IPS-18c (cell line): ENCODE results near the gene LIN28B.

Experiments
- H3K4me3 ChIP-seq: 2 replicates; pipeline ENCODE4 v1.7.0; 2013; ENCODE audit warnings: low read depth, mild to moderate bottlenecking, low read length, moderate library complexity; ENCODE audit not compliant: insufficient read depth
- H3K9me3 ChIP-seq: one replicate; pipeline ENCODE4 v1.6.1; 2013; ENCODE audit warnings: mild to moderate bottlenecking, low read length, moderate library complexity; ENCODE audit not compliant: control insufficient read depth, insufficient read depth

LIN28B gene

DNA sequence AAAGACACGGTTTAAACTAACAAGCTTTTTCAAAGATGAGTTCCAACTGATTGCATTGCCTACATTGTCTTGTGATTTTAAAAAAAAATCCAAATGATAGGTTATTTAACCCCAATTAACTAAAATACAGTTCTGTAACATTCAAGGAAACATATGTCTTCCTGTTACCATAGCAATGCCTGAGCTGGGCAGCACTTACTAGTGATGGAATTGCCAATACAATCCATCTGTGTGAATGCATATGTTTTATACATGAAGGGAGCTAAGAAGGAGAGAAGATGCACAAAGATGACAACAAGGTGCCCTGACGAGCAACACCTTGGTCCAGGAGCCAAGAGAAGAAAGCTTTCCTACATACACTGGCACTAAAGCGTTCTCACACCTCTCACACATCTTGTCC is 154.2 kb downstream of the LIN28B start:
- no peaks in the 10 kb centered on the region for H3K9me3 ChIP-seq

DNA sequence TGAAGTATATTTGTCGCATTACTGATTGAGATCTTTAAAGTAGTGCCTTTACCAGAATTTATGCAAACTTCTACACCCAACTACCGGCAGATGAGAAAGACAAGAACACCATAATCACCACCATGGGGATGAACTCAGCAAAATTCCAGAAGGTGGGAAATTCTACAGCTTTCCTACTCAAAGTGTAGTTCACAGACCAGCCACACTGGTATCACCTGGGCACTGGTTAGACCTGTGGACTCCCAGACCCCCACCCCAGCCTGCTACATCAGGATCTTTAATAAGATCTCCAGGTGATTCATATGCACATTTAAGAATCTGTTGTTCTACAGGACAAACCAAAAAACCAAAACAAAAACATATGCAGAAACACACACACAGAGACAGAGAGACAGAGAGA is 155.0 kb downstream of the LIN28B start:
- no peak overlapping the region for H3K4me3 ChIP-seq
- H3K9me3 ChIP-seq: no peaks in the 10 kb centered on the region

More for the DNA sequence above, 154.2 kb downstream of the LIN28B start:
- no peak overlapping the region for H3K4me3 ChIP-seq

DNA sequence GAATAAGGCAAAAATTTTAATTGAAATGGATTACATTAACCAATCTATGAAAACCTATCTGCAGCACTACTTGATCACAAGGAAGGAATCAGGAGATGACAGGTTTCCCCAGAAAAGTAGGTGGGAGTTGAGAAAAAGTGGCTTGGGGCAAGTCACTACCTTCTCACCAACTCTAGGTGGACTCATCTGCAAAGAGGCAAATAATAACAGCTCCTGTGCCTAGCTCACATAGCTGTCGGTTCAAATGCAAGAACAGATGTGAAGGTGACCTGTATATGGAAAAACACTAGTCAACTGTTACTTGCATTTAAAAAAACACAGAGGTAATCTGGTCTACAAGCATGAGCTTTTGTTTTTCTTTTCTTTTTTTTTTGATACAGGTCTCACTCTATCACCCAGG is 155.7 kb downstream of the LIN28B start:
- no peaks in the 10 kb centered on the region for H3K9me3 ChIP-seq
- H3K4me3 ChIP-seq: no peak overlapping the region

DNA sequence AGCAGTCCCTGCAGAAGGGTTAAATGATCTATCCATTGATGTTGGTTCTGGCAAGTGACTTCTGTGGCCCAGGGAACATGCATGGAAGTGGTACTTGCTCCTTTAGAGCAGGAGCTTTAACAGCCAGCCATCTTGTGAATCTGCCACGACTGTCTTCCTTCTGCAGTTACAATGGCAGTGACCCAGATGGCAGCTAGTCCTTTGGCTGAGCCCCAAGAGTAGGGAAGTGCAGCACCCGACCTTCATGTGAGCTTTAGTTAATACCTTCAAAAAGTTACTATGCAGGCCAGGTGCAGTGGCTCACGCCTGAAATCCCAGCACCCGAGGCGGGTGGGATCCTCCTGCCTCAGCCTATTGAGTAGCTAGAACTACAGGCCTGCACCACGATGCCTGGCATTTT is 156.5 kb downstream of the LIN28B start:
- H3K4me3 ChIP-seq: no peak overlapping the region
- no peaks in the 10 kb centered on the region for H3K9me3 ChIP-seq

DNA sequence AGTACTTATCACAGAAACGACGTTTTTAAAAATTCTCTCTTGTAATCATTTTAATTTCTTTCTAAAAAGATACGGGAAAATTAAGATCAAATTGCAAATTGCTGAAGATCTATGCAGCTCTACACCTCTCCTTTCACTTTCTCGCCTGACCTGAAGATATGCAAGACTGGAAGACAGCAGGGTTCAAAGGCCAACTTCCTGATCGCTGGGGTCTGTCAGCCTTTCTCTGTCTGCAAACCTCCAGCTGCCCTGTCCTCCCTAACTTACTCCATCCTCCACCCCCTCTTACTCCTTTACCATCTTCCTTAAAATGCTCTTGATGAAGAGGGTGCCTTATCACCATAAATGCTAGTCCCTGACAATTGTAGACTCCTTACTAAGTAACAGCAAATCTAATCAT is 159.2 kb downstream of the LIN28B start:
- Histone ChIP-seq H3K9me3 (no peaks in the 10 kb centered on the region), H3K4me3 (no peak overlapping the region)

DNA sequence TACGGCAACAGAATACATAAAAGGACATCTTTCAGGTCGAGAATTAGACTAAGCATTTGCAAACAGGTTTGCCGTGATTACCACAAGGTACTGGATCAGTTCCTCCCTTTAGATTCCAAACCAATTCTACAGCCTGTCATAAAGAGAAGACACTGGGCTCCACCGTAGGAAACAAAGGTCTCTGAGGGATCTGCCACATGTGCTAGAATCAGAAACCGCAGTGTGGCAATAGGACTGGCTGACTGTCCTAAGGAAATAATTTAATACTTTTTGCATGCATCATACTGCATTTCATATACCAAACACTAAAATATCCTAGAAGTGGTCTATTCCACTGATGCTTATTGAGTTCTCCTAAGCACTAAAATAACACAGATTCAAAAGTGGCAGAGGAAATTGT is 163.7 kb downstream of the LIN28B start:
- no peak overlapping the region for H3K4me3 ChIP-seq
- no peaks in the 10 kb centered on the region for H3K9me3 ChIP-seq

DNA sequence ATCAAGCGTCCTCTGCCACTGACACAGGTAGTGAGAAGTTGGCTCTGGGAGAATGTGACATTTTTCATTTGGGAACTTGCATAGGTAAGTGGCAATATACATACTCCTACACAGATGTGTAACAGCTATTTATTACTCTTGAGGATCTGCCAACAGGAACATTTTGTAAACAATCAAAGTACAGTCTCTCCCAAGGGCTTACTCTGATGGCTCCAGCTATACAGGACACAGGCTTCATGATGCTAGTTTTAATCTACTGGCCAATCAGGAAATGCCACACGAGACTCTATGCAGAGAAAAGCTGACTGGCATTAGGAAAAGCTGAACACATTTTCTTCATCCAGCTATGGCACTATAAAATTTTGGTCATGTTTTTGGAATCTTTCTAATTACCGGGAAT is 165.1 kb downstream of the LIN28B start:
- Histone ChIP-seq H3K4me3 (no peak overlapping the region), H3K9me3 (no peaks in the 10 kb centered on the region)

DNA sequence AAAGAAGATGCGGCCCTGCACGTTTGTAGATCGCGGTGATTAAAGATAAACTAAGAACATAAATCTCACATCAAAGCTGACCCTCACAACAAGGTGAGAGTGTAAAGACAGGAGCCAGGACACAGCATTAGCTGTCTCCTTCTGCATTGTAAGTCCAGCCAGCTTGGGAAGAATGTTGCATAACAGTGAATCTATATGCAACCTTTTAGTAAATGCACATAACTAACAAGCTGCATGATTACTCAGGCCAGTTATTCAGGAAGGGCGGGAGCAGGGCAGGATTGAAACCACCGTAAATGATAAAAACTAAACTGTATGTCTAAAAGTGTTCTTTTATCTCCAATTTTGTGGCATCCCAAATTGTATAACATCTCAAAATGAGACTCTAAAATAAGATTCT is 165.8 kb downstream of the LIN28B start:
- no peaks in the 10 kb centered on the region for H3K9me3 ChIP-seq
- H3K4me3 ChIP-seq: no peak overlapping the region
